BLaER1 treated with 17β-estradiol and CSF1 and Interleukin-3, amounts not matched to agents 10 nM and 100 nM (cell line): ENCODE data around the gene MAP2K5.
A peak's percentile ranks its signal among the peaks of the same experiment; 100 is the strongest.

Source experiments
- H3K27ac ChIP-seq, 11 experiments: shearing (Covaris generic); formaldehyde crosslinking; 2 replicates each; pipeline ENCODE4 v1.8.1; 2022
- H3K27me3 ChIP-seq, 11 experiments: shearing (Covaris generic); formaldehyde crosslinking; 2 replicates each; pipeline ENCODE4 v1.8.1; 2022
- H3K36me3 ChIP-seq, 11 experiments: shearing (Covaris generic); formaldehyde crosslinking; 2 replicates each; pipeline ENCODE4 v1.8.1; 2022
- H3K4me1 ChIP-seq, 10 experiments: shearing (Covaris generic); formaldehyde crosslinking; 2 replicates each; pipeline ENCODE4 v1.8.1; 2022
- H3K4me2 ChIP-seq, 11 experiments: shearing (Covaris generic); formaldehyde crosslinking; 2 replicates each; pipeline ENCODE4 v1.8.1; 2022
- H3K4me3 ChIP-seq, 10 experiments: shearing (Covaris generic); formaldehyde crosslinking; 2 replicates each; pipeline ENCODE4 v1.8.1; 2022
- H3K9ac ChIP-seq, 11 experiments: shearing (Covaris generic); formaldehyde crosslinking; 2 replicates each; pipeline ENCODE4 v1.8.1; 2022
- H3K9me3 ChIP-seq, 11 experiments: shearing (Covaris generic); formaldehyde crosslinking; replicated peaks in 1 of 11; 2 replicates each; pipeline ENCODE4 v1.8.1; 2022
- H4K20me1 ChIP-seq, 11 experiments: shearing (Covaris generic); formaldehyde crosslinking; 2 replicates each; pipeline ENCODE4 v1.8.1; 2022
- Cebpa-rat ChIP-seq, 11 experiments: shearing (Covaris generic); IDR thresholded peaks; 2 replicates each; pipeline ENCODE4 v1.8.1; 2022

Gene MAP2K5

DNA sequence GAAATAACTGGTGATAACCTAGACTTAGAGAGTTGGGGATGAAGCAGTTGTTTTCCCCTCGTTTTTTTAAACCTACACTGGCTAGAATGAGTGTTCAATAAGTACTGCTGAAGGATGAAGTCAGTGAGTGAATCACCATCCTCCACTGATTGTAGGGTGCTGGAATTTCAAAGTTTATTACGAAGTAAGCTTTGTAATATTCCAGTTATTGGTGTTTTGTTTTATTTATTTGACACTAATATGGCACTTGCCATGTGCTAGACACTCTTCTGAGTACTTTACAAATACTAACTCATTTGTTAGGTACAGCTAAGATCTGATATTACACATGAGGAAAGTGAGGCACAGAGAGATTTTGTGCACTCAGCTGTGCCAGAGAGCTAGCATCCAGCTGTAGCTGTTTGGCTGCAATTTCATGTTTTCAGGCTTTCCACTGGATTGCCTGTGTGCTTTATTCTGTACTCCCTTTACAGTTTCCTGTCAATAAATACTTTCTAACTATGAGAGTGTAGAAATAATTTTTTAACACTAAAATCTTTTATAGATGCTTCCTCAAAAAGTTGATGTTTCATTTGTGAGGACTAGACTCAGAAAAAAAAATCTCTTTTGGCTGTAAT is 5.8 kb downstream of the MAP2K5 start:
- no peak overlapping the region for H3K4me3 ChIP-seq
- no peak for TF ChIP-seq Cebpa-rat (IDR thresholded peaks at IDR 0.05)

DNA sequence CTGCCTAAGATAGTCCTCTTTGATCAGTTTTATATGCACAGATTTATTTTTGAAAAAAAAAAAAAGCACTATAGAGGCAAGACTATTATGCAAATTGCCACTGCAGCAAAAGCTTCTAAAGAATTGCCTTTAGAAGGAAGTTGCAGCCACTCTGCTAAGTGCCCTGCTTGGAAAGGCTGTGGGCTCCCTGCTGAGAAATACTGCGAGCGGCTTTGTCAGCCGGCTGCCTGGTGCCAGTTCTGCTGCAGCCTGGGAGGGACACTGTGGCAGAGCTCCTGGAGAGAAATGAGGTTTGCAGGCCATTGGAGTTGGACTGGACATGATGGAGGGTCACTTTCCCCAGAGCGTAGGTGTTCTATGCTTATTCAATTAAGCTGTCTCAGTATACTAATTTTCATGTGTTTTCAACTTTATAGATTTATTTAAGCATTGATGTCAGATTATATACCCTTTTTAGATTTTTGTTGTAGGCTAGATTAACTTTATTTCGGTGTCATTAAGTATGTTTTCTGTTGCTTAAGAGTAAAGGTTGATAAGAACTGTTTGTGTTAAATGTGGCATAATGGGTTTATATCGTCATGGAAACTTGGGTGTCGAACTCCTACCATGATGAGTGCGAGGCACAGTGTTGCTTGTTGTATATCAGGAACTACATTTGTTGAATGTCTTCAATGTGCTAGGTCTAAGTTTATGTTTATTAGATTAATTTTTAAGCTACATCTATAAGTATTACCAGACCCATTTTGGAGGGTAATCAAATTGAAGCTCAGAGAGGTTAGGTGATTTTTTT is 6.6 kb downstream of the MAP2K5 start:
- Histone ChIP-seq H3K4me1 (peaks cover 5 to 28% (median 19%) of the 10 kb centered on the region in 10 experiments; a peak in 18 of 20 replicates), H3K4me2 (peak overlapping the region in 7 of 11 experiments; percentile 1 to 49 (median 19); a peak in 6 of 22 replicates), H4K20me1 (peaks cover 0 to 10% (median 3%) of the 10 kb centered on the region in 11 experiments; a peak in 7 of 22 replicates), H3K27ac (no peak overlapping the region), H3K9ac (no peak overlapping the region), H3K9me3 (no peaks in the 10 kb centered on the region), H3K27me3 (no peaks in the 10 kb centered on the region), H3K4me3 (no peak overlapping the region), H3K36me3 (peaks cover 30 to 62% (median 46%) of the 10 kb centered on the region in 11 experiments)
- TF ChIP-seq Cebpa-rat (IDR thresholded peaks at IDR 0.05): no peak

More for the DNA sequence above, 5.8 kb downstream of the MAP2K5 start:
- no peaks in the 10 kb centered on the region for H3K27me3 ChIP-seq
- H3K9ac ChIP-seq: no peak overlapping the region
- peaks cover 13 to 35% (median 26%) of the 10 kb centered on the region in 10 experiments for H3K4me1 ChIP-seq
- no peak overlapping the region for H3K27ac ChIP-seq
- H3K9me3 ChIP-seq: no peaks in the 10 kb centered on the region
- H3K4me2 ChIP-seq: peak overlapping the region in 6 of 11 experiments; percentile 1 to 49 (median 20); a peak in 5 of 22 replicates
- peaks cover 27 to 59% (median 45%) of the 10 kb centered on the region in 11 experiments for H3K36me3 ChIP-seq
- peaks cover 0 to 10% (median 3%) of the 10 kb centered on the region in 11 experiments; a peak in 7 of 22 replicates for H4K20me1 ChIP-seq

DNA sequence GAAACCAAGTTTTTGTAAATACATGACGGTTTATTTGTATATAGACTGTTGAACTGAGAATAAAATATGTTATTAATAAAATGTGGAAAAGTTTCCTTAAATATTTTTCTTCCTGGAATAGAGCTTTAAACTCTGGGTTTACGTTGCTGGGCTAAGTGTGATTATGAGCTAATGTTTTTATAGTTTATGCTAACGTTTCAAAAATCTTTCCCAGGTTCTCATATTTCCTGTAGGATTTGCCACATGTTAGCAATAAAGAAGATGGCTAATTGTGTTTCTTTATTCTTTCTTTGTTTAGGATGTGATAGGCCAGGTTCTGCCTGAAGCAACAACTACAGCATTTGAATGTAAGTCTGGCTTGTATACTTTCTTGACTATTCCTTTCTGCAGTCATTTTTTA is 7.2 kb downstream of the MAP2K5 start:
- H3K9ac ChIP-seq: no peak overlapping the region
- H3K36me3 ChIP-seq: peaks cover 36 to 69% (median 50%) of the 10 kb centered on the region in 11 experiments
- no peak overlapping the region for H3K4me2 ChIP-seq
- H4K20me1 ChIP-seq: peaks cover 0 to 10% (median 3%) of the 10 kb centered on the region in 11 experiments; a peak in 7 of 22 replicates
- no peak overlapping the region for H3K4me3 ChIP-seq
- no peak overlapping the region for H3K27ac ChIP-seq
- no peaks in the 10 kb centered on the region for H3K9me3 ChIP-seq
- TF ChIP-seq Cebpa-rat (IDR thresholded peaks at IDR 0.05): no peak
- no peaks in the 10 kb centered on the region for H3K27me3 ChIP-seq
- peaks cover 3 to 22% (median 13%) of the 10 kb centered on the region in 10 experiments; a peak in 15 of 20 replicates for H3K4me1 ChIP-seq

DNA sequence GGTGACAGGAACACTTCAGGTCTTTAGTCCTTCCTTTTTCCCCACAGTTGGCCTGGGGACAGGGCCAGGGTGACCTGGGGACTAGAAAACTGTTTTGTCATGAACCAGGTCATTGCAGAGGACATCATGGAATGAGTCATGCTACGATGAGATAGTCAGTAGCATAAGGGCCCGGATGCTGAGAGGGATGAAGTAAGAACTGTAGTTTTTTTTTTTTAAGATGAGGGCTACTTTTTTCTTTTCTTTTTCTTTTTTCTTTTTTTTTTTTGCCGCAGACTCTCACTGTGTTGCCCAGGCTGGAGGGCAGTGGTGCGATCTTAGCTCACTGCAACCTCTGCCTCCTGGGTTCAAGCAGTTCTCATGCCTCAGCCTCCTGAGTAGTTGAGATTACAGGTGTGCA is 8.0 kb downstream of the MAP2K5 start:
- Histone ChIP-seq H3K4me3 (no peak overlapping the region), H3K27me3 (no peaks in the 10 kb centered on the region), H3K4me1 (peaks cover 0 to 18% (median 12%) of the 10 kb centered on the region in 10 experiments; a peak in 12 of 20 replicates), H3K9me3 (no peaks in the 10 kb centered on the region), H3K27ac (no peak overlapping the region), H3K9ac (no peak overlapping the region), H3K4me2 (no peak overlapping the region), H4K20me1 (peaks cover 0 to 10% (median 3%) of the 10 kb centered on the region in 11 experiments; a peak in 6 of 22 replicates), H3K36me3 (peaks cover 43 to 77% (median 57%) of the 10 kb centered on the region in 11 experiments)
- no peak for TF ChIP-seq Cebpa-rat (IDR thresholded peaks at IDR 0.05)

DNA sequence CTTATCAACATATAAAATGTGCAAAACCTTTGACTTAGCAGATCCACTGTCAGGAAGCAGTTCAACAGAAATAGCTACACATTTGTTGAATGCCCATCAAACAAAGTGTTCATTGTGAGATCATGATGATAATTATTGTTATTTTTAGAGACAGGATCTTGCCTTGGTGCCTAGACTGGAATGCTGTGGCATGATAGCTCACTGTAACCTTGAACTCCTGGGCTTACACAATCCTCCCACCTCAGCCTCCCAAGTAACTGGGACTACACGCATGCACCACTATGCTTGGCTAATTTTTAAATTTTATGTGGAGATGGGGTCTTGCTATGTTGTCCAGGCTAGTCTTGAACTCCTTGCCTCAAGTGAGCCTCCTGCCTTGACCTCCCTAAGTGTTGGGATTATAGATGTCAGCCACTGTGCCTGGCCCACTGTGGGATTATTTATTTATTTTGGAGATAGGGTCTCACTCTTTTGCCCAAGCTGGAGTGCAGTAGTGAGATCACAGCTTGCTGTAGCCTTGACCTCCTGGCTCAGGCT is 8.8 kb downstream of the MAP2K5 start:
- no peak overlapping the region for H3K4me3 ChIP-seq
- no peak for TF ChIP-seq Cebpa-rat (IDR thresholded peaks at IDR 0.05)
- H3K27me3 ChIP-seq: no peaks in the 10 kb centered on the region
- H3K9ac ChIP-seq: no peak overlapping the region
- H3K4me1 ChIP-seq: peaks cover 0 to 18% (median 12%) of the 10 kb centered on the region in 10 experiments; a peak in 12 of 20 replicates
- H3K36me3 ChIP-seq: peaks cover 39 to 78% (median 53%) of the 10 kb centered on the region in 11 experiments
- no peak overlapping the region for H3K27ac ChIP-seq
- H3K9me3 ChIP-seq: no peaks in the 10 kb centered on the region
- no peak overlapping the region for H3K4me2 ChIP-seq
- H4K20me1 ChIP-seq: peaks cover 0 to 10% (median 3%) of the 10 kb centered on the region in 11 experiments; a peak in 6 of 22 replicates

DNA sequence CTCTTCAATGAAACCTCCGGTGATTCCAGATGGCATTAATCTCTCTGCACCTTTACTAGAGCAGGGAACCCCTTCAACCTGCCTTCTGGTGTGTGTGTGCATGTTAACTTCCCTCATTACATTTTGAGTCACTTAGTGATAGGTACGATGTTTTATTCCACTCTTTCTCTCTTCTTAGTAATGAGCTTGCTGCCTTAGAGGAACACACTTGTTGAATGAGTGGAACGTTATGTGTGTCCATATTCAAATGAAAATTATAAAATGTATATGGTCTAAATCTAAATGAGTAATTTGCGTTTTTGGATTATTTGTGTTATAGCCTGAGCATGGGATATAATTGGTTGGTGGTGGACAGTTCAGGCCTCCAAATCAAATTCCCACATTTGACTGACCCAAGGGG is 12.1 kb downstream of the MAP2K5 start:
- peaks cover 14 to 21% (median 17%) of the 10 kb centered on the region in 11 experiments; a peak in 21 of 22 replicates for H3K9me3 ChIP-seq
- no peaks in the 10 kb centered on the region for H4K20me1 ChIP-seq
- H3K27ac ChIP-seq: no peak overlapping the region
- H3K9ac ChIP-seq: no peak overlapping the region
- no peak overlapping the region for H3K4me2 ChIP-seq
- H3K4me1 ChIP-seq: no peaks in the 10 kb centered on the region
- H3K36me3 ChIP-seq: peaks cover 64 to 94% (median 74%) of the 10 kb centered on the region in 11 experiments
- H3K27me3 ChIP-seq: no peaks in the 10 kb centered on the region
- no peak for TF ChIP-seq Cebpa-rat (IDR thresholded peaks at IDR 0.05)
- no peak overlapping the region for H3K4me3 ChIP-seq

DNA sequence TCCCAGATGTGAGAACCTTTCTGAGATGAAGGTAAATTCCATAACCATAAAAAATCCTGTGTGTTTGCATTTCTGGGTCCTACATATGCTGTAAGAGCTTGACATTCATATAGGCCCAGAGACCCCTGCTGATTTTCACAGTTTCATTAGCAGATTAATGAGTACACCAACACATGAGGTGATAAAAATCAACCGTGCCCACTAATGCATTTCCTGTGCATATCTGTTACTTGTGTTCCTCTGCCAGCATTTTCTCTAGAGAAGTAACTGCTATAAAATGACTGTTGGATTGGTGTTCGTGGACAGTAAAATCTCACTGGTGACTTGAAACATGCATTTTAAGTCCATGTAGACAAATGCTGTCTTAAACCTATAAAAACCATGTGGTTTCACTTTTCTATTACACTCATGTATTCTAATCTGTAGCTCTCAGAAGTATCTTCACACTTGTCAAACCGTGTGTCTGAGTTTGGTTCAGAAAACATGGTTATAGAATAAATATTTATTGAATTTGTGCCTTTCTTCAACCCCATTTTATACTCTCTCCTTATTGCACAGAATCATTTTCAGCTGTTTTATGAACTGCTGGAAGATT is 14.6 kb downstream of the MAP2K5 start:
- no peak overlapping the region for H3K4me3 ChIP-seq
- no peak for TF ChIP-seq Cebpa-rat (IDR thresholded peaks at IDR 0.05)
- H3K27ac ChIP-seq: no peak overlapping the region
- no peaks in the 10 kb centered on the region for H4K20me1 ChIP-seq
- H3K27me3 ChIP-seq: no peaks in the 10 kb centered on the region
- peaks cover 60 to 90% (median 69%) of the 10 kb centered on the region in 11 experiments for H3K36me3 ChIP-seq
- H3K4me1 ChIP-seq: no peaks in the 10 kb centered on the region
- no peak overlapping the region for H3K4me2 ChIP-seq
- H3K9ac ChIP-seq: no peak overlapping the region
- H3K9me3 ChIP-seq: peaks cover 15 to 30% (median 22%) of the 10 kb centered on the region in 11 experiments; a peak in 21 of 22 replicates

DNA sequence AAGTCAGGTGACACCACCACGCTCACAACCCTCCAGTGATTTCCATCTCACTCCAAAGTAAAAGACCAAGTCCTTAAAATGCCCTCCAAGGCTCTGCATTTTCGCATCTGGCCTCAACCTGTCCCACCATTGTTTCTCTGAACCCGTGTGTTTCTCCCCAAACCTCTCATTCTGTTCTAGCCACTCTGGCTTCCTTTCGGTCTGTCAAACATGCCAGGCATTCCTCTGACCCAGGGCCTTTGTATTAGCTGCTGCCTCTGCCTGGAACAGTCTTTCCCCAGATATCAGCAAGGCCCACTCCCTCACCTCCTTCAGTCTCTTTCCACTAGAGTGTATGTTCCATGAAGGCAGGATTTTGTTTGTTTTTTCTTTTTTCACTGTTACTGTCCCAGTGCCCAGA is 16.0 kb downstream of the MAP2K5 start:
- Histone ChIP-seq H3K4me1 (no peaks in the 10 kb centered on the region), H3K9ac (no peak overlapping the region), H4K20me1 (peaks cover 0 to 5% (median 0%) of the 10 kb centered on the region in 11 experiments; a peak in 1 of 22 replicates), H3K27me3 (no peaks in the 10 kb centered on the region), H3K27ac (no peak overlapping the region), H3K4me2 (no peak overlapping the region), H3K9me3 (peaks cover 15 to 30% (median 22%) of the 10 kb centered on the region in 11 experiments; a peak in 21 of 22 replicates), H3K4me3 (no peak overlapping the region), H3K36me3 (peaks cover 48 to 84% (median 58%) of the 10 kb centered on the region in 11 experiments)
- no peak for TF ChIP-seq Cebpa-rat (IDR thresholded peaks at IDR 0.05)
